ENCODE measurements around the gene UNC5CL. TPM values are rescaled to one million over a fixed set of nuclear protein-coding genes. Genes with fewer than 3 reads are reported as not detected.

Gene UNC5CL
- total RNA-seq, 1 experiment from 2014 or later: 2.2 TPM

DNA sequence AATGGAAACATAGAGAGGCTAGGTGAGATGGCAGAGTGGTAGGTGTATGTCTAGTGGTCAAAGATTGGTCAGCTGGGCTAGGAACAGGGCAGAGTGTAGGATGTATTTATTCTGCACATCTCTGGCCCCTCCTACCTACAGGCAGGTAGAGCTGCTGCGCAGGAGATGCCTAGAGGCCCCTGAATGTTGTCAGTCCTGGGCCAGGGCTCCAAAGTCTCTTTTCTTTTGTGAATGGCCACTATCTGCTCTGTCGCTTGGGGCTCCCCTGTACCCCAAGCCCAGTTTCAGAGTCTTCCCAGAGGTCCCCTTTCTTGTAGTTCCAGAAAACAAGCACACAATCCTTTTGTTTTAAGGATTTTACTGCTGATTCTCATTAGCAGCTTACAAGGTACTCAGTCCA lies 8.3 kb upstream of the UNC5CL start:
- Histone ChIP-seq H3K4me1 (ENCODE audit: control insufficient read depth in 1 of 2, insufficient read depth in 2 of 2, low read length in 2 of 2) (no peaks in the 10 kb centered on the region), H4K20me1 (ENCODE audit: insufficient read depth) (no peaks in the 10 kb centered on the region), H3K4me2 (ENCODE audit: low read length) (no peak overlapping the region), H3K4me3 (replicated peaks in 1 of 2; ENCODE audit: low read depth in 1 of 2, low read length in 2 of 2) (no peak overlapping the region), H3K9ac (ENCODE audit: low read length) (no peak overlapping the region), H3K36me3 (ENCODE audit: control insufficient read depth in 1 of 2, insufficient read depth in 2 of 2, low read length in 2 of 2) (no peaks in the 10 kb centered on the region), H3K27ac (ENCODE audit: low read depth, low read length) (no peak overlapping the region), H3K79me2 (ENCODE audit: insufficient read depth, low read length) (no peaks in the 10 kb centered on the region), H3K27me3 (ENCODE audit: insufficient read depth, low read length) (no peaks in the 10 kb centered on the region), H2AFZ (ENCODE audit: low read depth, low read length, poor library complexity, severe bottlenecking) (no peak overlapping the region), H3K9me2 (ENCODE audit: insufficient read depth) (no peaks in the 10 kb centered on the region), H3K9me3 (ENCODE audit: control insufficient read depth in 1 of 2, insufficient read depth in 1 of 2, low read depth in 1 of 2, low read length in 2 of 2) (no peaks in the 10 kb centered on the region)
- CTCF ChIA-PET: no interaction called here
- POLR2A ChIA-PET: no interaction called here
- DNase-seq (ENCODE audit: low read depth, low spot score): no peak
- RAD21 ChIA-PET (ENCODE audit: low non-redundant PET in 1 of 2, low total read pairs in 2 of 2, uncharacterized antibody in 2 of 2, unreplicated experiment in 2 of 2): no interaction called here
- ATAC-seq: no peak
- no peak for TF ChIP-seq SP1 (IDR thresholded peaks at IDR 0.05; ENCODE audit: low read depth)
- no peak for TF ChIP-seq EZH2 (IDR thresholded peaks at IDR 0.05)
- no peak for TF ChIP-seq CBX3 (IDR thresholded peaks at IDR 0.05; ENCODE audit: low read depth)
- TF ChIP-seq ZNF274 (IDR thresholded peaks at IDR 0.05; ENCODE audit: low read depth, low read length): no peak
- no peak for TF ChIP-seq JUND (IDR thresholded peaks at IDR 0.05)
- TF ChIP-seq CTCF (IDR thresholded peaks at IDR 0.05 in 2 of 3, conservative IDR thresholded peaks at IDR 0.05 in 1 of 3; ENCODE audit: borderline replicate concordance in 1 of 3, insufficient read depth in 1 of 3, low read depth in 2 of 3, low read length in 2 of 3): no peak
- TF ChIP-seq EZH2phosphoT487 (IDR thresholded peaks at IDR 0.05; ENCODE audit: borderline replicate concordance): no peak
- no peak for TF ChIP-seq SRF (IDR thresholded peaks at IDR 0.05; ENCODE audit: low read depth)
- TF ChIP-seq TCF7L2 (IDR thresholded peaks at IDR 0.05; ENCODE audit: borderline replicate concordance, extremely low read depth, insufficient read depth, insufficient read length): no peak
- no peak for TF ChIP-seq YY1 (IDR thresholded peaks at IDR 0.05; ENCODE audit: extremely low read depth, insufficient replicate concordance, low read depth, low read length)
- no peak for TF ChIP-seq CEBPB (IDR thresholded peaks at IDR 0.05; ENCODE audit: low read depth)
- TF ChIP-seq, protein P1, sequence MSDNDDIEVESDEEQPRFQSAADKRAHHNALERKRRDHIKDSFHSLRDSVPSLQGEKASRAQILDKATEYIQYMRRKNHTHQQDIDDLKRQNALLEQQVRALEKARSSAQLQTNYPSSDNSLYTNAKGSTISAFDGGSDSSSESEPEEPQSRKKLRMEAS (IDR thresholded peaks at IDR 0.05): no peak
- TF ChIP-seq SIN3A (IDR thresholded peaks at IDR 0.05; ENCODE audit: low read depth): no peak
- BruUV-seq (replicated peaks): no TSS peak
- intact Hi-C loops (cut with micrococcal nuclease): no loop called here
